Peyer's patch (tissue), 4 donors: ENCODE results near the gene NALCN. TPM values are rescaled to one million over a fixed set of nuclear protein-coding genes. Genes with fewer than 3 reads are reported as not detected.

ENCODE experiments used
- DNase-seq, 3 donors: peaks; one replicate each; pipeline ENCODE4 v3.0.0-alpha.2; 2017 to 2019
- H3K27ac ChIP-seq, 4 donors: fragments of 200-600 bp; sonication (generic); one replicate each; pipeline ENCODE4 v1.5.1; 2016 to 2019
- H3K27me3 ChIP-seq, 2 donors: fragments of 200-600 bp; sonication (generic); one replicate each; pipeline ENCODE4 v1.5.1; 2019
- H3K36me3 ChIP-seq, 3 donors: fragments of 200-600 bp; sonication (generic); one replicate each; pipeline ENCODE4 v1.5.1; 2016 to 2019
- H3K4me1 ChIP-seq, 4 donors: fragments of 200-600 bp; sonication (generic); one replicate each; pipeline ENCODE4 v1.5.1; 2016 to 2019
- H3K4me3 ChIP-seq, 4 donors: fragments of 200-600 bp; sonication (generic); 1 replicate in 3 of 4; 2 replicates in 1 of 4; pipeline ENCODE4 v1.5.1; 2016 to 2019; ENCODE audit warnings: mild to moderate bottlenecking in 1 of 4
- H3K9me3 ChIP-seq, 4 donors: fragments of 200-600 bp; sonication (generic); one replicate each; pipeline ENCODE4 v1.5.1; 2016 to 2019; ENCODE audit warnings: mild to moderate bottlenecking in 1 of 4
- CTCF ChIP-seq, 6 experiments: fragments of 450-650 bp in 4 of 6; fragments of 200-600 bp in 2 of 6; sonication (generic) in 1 of 6; IDR thresholded peaks; one replicate each; pipeline ENCODE4 v1.5.1; 2017 to 2019; ENCODE audit warnings: antibody characterized with exemption in 6 of 6, mild to moderate bottlenecking in 3 of 6, moderate library complexity in 1 of 6
- POLR2A ChIP-seq, 2 donors: fragments of 450-650 bp; IDR thresholded peaks; one replicate each; pipeline ENCODE4 v1.5.1; 2017; ENCODE audit warnings: antibody characterized with exemption in 2 of 2, mild to moderate bottlenecking in 2 of 2, moderate library complexity in 2 of 2
- total RNA-seq, 4 donors: library from RNA; depleted of rRNA; stranded (reverse); fragments of >200 nt; gene quantifications; one replicate each; pipeline ENCODE4 v1.1.0, GENCODE V29; 2016

Gene NALCN
- total RNA-seq, 4 donors from 2014 or later = 0.13 to 0.18 TPM; not detected in 2

- no peak overlapping the region for H3K4me3 ChIP-seq
- TF ChIP-seq POLR2A (IDR thresholded peaks at IDR 0.05) (no peak), CTCF (IDR thresholded peaks at IDR 0.05) (no peak)
- no peaks in the 10 kb centered on the region for H3K9me3 ChIP-seq
- H3K36me3 ChIP-seq = no peaks in the 10 kb centered on the region
- no peaks in the 10 kb centered on the region for H3K4me1 ChIP-seq
- H3K27me3 ChIP-seq = no peaks in the 10 kb centered on the region
- DNase-seq = no peak
- H3K27ac ChIP-seq = no peak overlapping the region
Measured at GRCh38 chr13:101026736-101027398, 389.4 kb downstream of the NALCN start.

GRCh38 chr13:101026328-101026727, 390.0 kb downstream of the NALCN start:
- Histone ChIP-seq H3K9me3 (no peaks in the 10 kb centered on the region), H3K4me1 (no peaks in the 10 kb centered on the region), H3K27me3 (no peaks in the 10 kb centered on the region), H3K36me3 (no peaks in the 10 kb centered on the region), H3K4me3 (no peak overlapping the region), H3K27ac (no peak overlapping the region)
- TF ChIP-seq CTCF (IDR thresholded peaks at IDR 0.05) (no peak), POLR2A (IDR thresholded peaks at IDR 0.05) (no peak)
- no peak for DNase-seq

GRCh38 chr13:101025925-101026324, 390.4 kb downstream of the NALCN start:
- H3K36me3 ChIP-seq = no peaks in the 10 kb centered on the region
- DNase-seq = no peak
- H3K27me3 ChIP-seq = no peaks in the 10 kb centered on the region
- no peaks in the 10 kb centered on the region for H3K9me3 ChIP-seq
- no peak overlapping the region for H3K27ac ChIP-seq
- no peak overlapping the region for H3K4me3 ChIP-seq
- no peak for TF ChIP-seq POLR2A (IDR thresholded peaks at IDR 0.05)
- TF ChIP-seq CTCF (IDR thresholded peaks at IDR 0.05) = no peak
- H3K4me1 ChIP-seq = no peaks in the 10 kb centered on the region

GRCh38 chr13:101025519-101025918, 390.8 kb downstream of the NALCN start:
- Histone ChIP-seq H3K9me3 (no peaks in the 10 kb centered on the region), H3K4me3 (no peak overlapping the region), H3K27me3 (no peaks in the 10 kb centered on the region), H3K36me3 (no peaks in the 10 kb centered on the region), H3K27ac (no peak overlapping the region), H3K4me1 (no peaks in the 10 kb centered on the region)
- TF ChIP-seq POLR2A (IDR thresholded peaks at IDR 0.05) (no peak), CTCF (IDR thresholded peaks at IDR 0.05) (no peak)
- DNase-seq = no peak

GRCh38 chr13:101019126-101019525, 397.2 kb downstream of the NALCN start:
- Histone ChIP-seq H3K4me1 (no peaks in the 10 kb centered on the region), H3K9me3 (no peaks in the 10 kb centered on the region), H3K27me3 (no peaks in the 10 kb centered on the region), H3K4me3 (no peak overlapping the region), H3K36me3 (no peaks in the 10 kb centered on the region), H3K27ac (no peak overlapping the region)
- no peak for TF ChIP-seq POLR2A (IDR thresholded peaks at IDR 0.05)
- no peak for TF ChIP-seq CTCF (IDR thresholded peaks at IDR 0.05)
- DNase-seq = no peak

- Histone ChIP-seq H3K4me1 (no peaks in the 10 kb centered on the region), H3K9me3 (no peaks in the 10 kb centered on the region), H3K27me3 (no peaks in the 10 kb centered on the region), H3K4me3 (no peak overlapping the region), H3K36me3 (no peaks in the 10 kb centered on the region), H3K27ac (no peak overlapping the region)
- DNase-seq = no peak
- TF ChIP-seq POLR2A (IDR thresholded peaks at IDR 0.05) = no peak
- TF ChIP-seq CTCF (IDR thresholded peaks at IDR 0.05) = no peak
Measured at GRCh38 chr13:101018720-101019119, 397.6 kb downstream of the NALCN start.
